GM19324 (cell line): ENCODE measurements around the gene CACNA1E.

Source experiments
- ATAC-seq: cut with Tn5 transposase; IDR thresholded peaks from one replicate; pipeline ENCODE4 v1.9.1; 2021; ENCODE audit warnings: mild to moderate bottlenecking, moderate library complexity; ENCODE audit not compliant: unreplicated experiment, low FRiP score

The CACNA1E gene

DNA sequence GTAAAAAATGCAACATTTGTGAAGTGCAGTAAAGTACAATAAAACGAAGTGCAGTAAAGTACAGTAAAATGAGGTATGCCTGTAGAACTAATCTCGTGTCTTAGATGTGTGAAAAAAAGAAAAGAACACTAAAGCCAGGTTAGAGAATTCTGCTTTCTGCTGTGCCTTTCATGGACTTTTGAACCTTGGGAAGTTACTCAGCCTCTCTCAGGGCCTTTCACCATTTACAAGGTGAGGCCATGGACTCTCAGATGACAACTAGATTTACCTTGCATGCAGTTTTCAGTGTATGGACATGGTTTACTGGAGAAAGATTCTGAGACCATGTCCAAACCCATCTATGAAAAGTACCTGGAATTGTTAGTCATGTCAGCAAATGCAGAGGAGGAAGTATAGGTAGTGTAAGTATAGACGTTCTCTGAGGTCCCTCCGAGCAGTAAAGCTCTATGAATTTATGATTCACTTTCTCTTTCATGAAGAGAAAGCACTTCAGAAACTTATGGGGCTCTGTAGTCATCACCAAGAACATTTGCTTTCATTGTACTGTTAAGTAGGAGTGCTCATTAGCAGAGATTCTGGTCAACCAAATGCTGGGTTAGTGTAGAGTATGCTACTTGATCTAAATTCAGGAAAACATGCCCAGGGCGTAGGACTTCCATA, 143.1 kb downstream of the CACNA1E start:
- ATAC-seq = no peak

DNA sequence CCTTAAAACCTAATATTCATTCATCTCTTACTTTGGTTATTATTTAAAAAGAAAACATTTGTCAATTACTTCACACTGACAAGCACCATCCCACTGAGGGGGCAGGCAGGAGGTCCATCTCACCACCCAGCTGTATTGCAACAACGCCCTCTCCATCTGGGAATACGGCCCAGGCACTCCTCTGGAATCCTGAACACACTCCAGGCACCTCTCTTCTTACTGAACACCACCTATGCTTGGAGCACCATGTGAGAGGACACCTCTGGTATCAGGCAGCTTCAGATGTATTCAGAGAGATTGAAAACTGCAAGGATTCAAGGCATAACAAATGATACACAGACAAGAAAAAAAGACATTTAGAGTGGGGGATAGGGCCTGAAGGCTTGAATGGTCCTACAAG, 147.1 kb downstream of the CACNA1E start:
- no peak for ATAC-seq

DNA sequence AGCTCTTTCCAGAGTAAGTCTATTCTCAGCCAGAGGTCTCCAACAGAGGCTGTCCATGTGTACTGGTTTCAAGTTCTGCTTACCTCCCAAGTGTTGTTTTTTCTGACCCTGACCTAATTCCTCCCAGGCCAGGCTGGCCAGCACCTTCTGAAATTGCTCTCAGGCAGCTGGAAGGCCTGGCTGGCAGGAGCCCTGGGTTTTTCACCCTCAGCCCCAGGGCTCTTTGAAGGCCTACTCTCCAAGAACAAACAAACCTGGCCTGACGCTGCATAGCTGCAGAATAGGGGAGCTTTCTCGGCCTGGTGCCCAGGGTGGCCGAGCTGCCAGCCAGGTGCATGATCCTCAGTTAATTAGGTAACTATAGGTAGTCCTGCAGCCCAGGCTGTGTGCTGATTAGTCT, 147.5 kb downstream of the CACNA1E start:
- no peak for ATAC-seq

DNA sequence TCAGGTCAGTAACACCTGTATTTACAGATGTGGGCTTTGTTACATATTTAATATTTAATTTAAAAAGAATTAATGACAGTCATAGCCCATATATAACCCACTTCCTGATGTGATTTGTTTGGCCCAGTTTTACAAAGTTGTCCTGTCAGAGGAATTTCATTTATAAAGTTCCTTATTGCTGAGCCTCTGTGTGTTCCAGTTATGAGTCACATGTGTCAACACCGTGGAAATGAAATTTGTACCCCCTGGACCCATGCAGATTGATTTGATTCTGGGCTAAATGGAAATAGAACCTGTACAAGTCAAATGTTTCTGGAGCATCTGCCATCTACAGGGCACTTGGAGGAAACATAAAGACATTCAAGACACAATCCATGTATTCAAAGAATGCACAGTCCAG, 149.2 kb downstream of the CACNA1E start:
- ATAC-seq = no peak

DNA sequence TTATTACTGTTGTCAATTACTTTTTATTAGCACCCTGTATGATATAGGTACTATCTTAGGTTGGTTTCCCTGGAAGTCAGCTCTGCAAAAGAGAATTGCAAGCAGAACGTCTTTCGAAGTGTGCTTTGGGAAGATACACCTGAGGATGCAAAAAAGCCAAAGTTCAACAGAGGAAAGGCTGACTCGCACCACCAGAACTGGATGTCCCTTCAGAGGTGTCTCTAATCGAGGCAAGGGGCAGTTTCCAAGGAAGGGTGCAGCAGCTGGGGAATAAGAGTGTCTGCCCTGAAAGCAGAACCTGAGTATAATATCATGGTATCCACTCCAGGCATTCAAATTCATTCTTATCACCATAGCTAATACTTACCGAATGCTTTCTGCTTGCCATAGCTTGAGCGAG, 149.6 kb downstream of the CACNA1E start:
- ATAC-seq = no peak

DNA sequence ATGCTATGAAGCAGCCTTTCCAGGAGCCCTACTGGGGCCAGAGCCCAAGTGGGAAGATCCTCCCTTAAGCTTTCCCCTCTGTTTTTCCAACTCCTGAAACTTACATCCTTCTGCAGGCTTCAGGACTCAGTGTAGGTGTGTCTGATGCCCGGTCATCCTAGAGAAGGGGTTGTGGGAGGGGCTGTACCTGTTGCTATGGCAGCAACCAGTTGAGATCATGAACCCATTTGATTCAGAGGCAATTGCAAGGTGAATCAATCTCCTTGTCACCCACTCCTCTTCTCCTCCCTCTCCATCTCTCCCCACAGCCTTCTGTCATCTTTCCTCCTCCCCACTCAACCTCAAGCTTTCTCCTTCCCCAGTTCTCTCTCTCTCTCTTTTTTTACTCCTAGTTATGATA, 151.8 kb downstream of the CACNA1E start:
- ATAC-seq = no peak

DNA sequence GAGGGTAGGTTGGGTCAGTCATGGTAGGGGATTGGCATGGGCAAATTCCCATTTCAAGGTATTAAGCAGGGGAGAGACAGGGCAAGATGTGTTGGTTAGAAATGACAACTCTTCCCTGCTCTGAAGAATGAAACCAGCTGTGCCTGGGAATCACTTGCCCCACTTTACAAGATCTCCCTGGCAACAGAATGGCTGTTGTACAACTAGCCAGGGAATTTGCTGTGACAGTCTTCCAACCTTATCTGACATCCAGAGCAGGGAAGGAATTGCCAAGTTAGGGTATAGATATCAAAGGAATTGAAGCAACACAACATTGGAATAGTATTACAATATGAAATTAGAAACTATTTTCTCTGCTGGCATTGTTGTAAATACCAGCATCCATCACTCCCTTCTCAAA, 154.7 kb downstream of the CACNA1E start:
- no peak for ATAC-seq

DNA sequence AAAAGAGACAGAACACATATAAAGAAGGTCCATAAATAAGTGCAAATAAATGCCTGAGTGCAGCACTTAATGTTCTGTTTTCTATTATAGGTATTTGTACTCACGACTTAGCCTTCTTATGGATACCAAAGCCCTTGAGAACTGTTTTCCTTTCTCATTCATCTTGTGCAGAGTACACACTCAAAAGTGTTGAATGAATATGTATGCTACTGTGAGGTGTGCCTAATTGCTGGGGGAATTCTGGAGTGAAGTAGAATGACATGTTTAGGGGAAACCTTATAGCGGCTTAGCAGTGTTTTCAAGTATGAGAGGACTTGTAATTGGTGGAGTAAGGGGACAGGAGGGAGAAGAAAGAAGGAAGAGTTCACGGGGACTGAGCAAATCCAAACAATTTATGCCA, 157.6 kb downstream of the CACNA1E start:
- no peak for ATAC-seq

DNA sequence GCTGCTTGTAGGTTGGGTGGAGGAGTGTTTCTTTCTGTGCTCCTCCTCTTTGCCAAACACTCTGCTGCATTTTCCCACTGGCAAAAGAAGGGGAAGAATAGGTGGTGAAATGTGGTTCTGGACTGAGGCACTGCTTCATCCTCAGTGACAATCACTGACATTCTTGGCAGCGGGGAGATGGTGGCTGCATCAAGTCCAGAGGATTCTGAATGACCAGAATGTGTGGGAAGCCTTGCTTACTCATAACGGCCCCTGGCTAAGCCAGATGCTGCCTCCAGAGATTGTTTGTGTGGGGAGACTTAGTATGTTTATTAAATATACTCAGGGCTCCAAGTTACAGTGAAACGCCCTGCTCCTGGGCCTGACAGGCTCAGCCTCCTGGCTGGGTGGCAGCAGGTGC, 160.3 kb downstream of the CACNA1E start:
- no peak for ATAC-seq

DNA sequence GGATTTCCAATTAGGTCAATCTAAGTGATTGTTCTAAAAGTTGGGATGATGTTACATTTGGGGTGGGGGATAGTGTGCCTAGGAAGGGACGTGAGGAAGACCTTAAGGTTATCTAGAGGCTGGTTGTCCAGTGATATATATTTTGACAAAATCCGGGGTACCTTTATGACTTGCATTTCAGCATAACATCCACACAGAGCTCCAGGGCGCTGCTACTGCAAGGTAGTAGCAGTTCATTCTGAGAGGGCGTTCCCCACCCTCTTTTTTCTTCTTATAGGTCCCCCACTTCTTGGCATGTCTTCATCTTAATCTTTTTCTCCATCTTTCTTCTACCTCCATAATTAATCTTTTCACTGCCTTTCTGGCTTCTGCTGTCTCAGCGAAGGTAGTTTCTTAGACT, 161.9 kb downstream of the CACNA1E start:
- no peak for ATAC-seq

DNA sequence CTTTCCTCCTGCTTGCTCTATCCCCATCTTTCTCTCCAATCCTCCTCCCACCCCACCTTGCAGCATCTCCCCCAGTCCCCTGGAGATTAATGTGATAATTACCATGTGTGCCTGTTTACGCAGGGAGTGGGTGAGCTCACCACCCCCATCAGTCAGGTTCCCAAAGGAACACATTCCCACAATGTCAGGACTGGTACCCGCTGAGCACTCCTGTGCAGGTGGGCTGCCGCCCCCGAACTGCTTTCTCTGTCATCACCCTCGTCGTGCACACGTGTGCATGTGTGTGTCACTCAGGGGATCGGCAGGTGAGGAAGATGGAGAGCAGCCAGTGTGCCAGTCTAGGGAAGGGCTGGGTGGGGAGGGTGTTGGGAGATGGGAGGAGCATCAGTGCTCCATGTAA, 163.4 kb downstream of the CACNA1E start:
- ATAC-seq = no peak

DNA sequence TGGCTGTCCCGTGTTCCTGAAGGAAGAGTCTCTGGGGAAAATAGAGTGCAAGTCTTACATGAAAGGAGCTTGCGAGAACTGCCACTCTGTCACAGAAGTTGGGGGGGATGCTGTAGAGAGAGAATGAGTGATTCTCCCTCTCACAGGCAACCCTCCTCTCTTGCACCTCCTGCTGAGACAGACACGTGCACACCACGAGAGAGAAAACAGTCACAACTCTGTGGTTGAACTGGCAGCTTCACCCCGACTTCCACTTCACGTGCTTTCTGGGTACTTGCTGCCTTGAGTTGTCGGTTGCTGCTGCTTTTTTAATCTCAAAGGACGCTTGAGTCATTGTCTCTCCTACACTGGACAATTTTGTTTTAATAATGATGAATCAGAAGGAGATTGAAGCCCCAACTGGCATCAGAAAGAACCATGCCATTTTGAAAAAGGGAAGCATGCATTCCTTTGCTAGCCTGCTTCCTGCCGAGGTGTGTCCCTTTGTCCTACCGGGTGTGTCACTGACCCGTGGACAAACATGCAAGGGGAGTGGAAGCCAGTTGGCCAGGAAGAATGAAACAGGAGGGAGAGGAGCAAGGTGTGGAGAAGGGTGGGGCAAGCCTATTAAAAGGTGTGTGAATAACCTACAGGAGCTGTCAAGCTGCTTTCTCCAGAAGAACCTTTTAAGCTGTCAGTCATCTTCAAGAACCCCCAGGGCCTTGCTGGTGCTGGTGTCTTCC, 164.2 kb downstream of the CACNA1E start:
- no peak for ATAC-seq

DNA sequence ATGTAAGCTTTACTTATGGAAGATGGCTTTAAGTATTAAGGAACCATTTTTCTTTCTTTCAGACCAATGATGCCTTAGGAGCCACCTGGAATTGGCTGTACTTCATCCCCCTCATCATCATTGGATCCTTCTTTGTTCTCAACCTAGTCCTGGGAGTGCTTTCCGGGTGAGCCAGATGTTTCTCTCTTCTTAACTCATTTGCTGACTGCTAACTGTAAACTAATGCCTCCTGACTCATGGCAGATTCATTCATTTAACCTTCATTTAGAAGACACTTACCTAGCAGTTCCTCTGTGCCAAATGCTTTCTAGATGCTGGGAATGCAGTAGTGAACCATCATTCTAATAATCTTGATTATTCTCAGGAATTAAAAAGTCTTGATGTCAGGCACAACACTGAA, 168.0 kb downstream of the CACNA1E start:
- ATAC-seq = no peak

DNA sequence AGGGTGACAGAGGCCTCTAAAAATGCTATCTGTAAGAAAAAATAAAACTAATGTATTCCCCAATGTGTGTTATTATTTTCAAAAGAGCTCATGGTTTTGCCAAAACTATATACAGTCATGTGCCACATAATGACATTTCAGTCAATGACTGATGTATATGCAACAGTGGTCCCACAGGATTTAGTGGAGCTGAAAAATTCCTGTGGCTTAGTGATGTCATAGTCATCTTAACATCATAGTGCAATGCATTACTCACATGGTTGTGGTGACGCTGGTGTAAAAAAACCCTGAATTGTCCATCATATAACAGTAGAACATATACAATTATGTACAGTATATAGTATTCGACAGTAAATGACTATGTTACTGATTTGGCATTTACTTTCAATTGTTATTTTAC, 172.4 kb downstream of the CACNA1E start:
- ATAC-seq = no peak

DNA sequence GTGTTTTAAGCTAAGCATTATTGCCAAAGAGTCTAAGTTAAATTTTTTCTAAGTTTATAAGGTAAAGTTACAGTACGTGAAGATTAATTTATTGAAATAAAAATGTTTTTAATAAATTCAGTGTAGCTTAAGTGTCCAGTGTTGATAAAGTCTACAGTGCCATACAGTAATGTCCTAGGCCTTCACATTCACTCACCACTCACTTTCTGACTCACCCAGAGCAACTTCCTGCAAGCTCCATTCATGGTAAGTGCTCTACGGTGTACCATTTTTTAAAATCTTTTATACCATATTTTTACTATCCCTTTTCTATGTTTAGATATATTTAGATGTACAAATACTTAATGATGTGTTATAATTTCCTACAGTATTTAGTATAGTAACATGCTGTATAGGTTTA, 173.2 kb downstream of the CACNA1E start:
- no peak for ATAC-seq

DNA sequence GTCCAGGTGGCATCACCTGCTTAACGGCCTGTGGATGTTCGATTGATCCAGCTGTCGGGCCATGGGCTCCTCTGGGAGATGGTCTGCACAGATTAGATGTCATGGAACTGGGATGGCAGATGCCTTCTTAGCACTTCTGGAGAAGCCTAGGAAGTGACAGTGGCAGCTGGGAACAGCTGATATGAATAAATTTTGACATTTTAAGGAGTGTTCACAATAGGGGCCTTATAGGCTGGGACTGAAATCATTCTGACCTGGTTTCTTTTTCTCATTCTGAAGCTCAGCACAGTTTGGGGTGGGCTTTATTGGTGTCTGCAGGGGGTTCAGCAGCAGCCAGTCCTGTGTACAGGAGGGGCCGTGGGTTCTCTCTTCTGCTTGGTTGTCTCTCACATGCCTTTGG, 175.3 kb downstream of the CACNA1E start:
- ATAC-seq = no peak

DNA sequence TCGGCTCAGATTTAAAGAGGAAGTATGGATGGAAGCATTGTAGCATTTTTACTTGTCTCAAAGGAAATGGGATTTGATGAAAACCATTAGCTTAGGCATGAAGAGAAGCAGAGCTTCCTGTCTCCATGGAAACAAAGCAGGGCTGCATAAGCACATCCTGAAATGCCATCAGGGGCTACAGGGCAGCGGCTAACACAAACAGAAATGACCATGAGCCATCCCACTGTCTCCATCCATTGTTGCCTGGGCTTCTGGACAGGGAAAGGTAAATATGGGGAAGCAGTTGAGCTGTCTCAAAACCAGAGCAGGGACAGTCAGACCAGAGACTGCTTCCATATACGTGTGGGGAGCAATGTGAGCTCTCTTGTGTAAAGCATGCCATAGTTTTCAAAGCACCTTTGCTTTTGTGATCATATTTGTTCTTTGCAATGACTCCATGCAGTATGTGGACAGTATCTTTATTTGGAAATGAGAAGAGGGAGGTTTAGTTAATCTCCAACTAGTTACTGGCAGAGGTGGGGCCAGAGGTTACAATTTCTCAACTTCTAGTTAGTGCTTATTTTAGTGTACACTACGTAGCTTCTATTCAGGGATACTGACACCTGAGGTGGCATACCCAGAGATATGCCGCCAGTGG, 176.1 kb downstream of the CACNA1E start:
- ATAC-seq = no peak

DNA sequence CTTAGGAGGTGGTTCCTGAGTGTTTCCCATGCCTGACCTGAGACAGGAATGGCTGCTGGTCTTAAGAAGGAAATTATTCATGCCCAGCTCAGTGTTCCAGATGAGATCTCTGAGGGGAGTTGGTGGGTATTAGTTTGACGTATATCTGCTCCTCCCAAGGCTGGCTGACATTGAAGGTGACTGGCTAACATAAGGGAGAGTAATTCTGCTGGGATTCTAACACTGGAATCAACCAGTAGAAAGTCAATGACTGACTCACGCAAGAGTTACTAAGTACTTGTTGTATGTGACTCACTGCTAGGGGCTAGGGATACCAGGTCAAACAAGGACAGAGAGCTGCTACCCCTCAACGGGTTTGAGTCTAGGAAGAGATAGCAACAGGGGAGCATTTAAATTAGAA, 177.3 kb downstream of the CACNA1E start:
- no peak for ATAC-seq

DNA sequence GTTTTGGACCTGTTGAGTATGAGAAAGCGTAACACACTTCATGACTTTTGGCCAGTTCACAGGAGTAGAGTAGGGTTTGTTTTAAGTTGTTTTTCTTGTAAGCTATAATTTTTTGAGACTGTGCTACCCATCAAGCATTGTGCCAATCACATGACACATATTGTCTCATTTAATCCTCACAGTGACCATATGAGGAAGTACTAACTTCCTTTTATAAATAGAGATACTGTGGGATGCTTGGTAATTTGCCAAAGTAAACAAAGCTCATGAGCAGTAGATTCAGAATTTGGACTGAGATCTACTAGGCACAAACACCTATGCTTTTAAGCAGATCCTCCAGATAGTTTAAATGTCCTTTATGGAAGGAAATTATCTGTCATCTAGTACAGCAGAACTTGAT, 178.3 kb downstream of the CACNA1E start:
- ATAC-seq = no peak

DNA sequence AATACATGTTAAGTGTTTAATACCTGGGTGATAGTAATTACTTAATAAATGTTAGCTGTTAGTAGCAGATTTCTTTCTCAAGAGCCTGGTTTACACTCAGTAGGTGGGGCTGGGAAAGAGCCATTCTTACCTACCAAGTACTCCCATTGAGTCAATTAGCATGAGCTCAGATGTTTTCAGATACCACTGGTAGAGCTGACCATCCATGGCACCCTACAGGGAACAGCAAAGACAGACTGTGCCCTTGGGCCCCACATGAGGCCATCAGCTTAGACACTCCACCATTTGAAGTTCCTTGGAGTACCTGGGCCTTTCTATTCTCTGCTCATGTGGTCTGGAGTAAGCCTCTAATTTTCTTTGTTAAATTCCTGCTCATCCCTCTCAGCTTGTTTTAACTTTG, 179.3 kb downstream of the CACNA1E start:
- ATAC-seq = no peak

DNA sequence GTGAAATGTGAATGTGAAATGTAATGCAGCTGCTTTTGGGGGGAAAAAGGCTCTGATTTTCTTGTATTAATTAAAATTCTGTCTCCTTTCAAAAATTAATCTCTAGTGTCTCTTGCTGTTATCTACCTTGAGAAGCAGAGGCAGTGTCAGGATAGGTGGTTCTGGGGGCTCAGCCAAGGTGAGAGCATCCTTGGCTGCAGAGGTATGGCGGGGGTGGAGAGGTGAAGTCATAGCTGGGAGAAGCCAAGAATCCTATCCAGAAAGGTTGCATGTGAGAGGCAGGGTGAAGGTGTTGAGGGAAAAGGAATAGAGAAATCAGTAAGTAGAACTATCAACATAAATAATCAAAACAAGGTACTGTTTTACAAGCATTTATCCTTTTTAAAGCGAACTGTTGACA, 181.2 kb downstream of the CACNA1E start:
- no peak for ATAC-seq

DNA sequence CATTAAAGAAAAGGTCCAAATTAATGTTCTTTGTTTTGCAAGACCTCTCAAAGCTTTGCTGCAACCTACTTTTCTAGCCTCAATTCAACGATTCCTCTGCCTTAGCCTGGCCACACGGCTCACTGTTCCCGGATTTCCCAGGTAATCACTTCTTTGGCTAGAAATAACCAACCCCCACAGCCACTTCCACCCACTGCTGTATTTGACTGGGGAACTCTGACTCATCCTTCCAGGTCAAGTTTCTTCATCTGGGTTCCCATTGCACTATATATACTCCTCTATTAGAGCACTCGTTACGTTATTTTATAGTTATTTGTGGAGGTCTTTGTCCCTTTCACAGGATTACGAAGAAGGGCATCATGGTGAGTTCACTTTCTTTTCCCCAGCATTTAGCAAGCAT, 185.9 kb downstream of the CACNA1E start:
- no peak for ATAC-seq
